ENCODE measurements around the gene ERAP2. TPM values are rescaled to one million over a fixed set of nuclear protein-coding genes. Genes with fewer than 3 reads are reported as not detected.

ERAP2 gene
- total RNA-seq, 4 donors from 2014 or later: 8.0 to 12.0 (median 10.0) TPM

Small RNA genes lying within 50 kb of the gene (small RNA-seq; reads per million reads assigned to genes)
- gene RF00019: 0 reads per million in 4 donors

Other genes with a start within 250 kb of the ERAP2 start
- 100 to 1,000 TPM; 292 to 347 (median 320) TPM for gene CAST, start 214.1 kb upstream of the ERAP2 start, total RNA-seq
- gene ERAP1, start 68.6 kb upstream of the ERAP2 start, total RNA-seq: 10 to 100 TPM; 18.8 to 33.4 (median 28.4) TPM
- 100 to 1,000 TPM in 1 of 4 donors, 10 to 100 TPM in 3; 64.8 to 111 (median 80.5) TPM for gene LNPEP, start 59.6 kb downstream of the ERAP2 start, total RNA-seq